HepG2 (cell line): ENCODE measurements around the gene PPFIA4. TPM values are rescaled to one million over a fixed set of nuclear protein-coding genes. Genes with fewer than 3 reads are reported as not detected.
A peak's percentile ranks its signal among the peaks of the same experiment; 100 is the strongest.

ENCODE experiments used
- ELF1 ChIP-seq: sonication (generic); formaldehyde crosslinking; IDR thresholded peaks from 2 replicates; pipeline ENCODE4 v1.4.0; 2020; ENCODE audit warnings: missing genetic modification reagents
- NCOA1 ChIP-seq: sonication (generic); formaldehyde crosslinking; IDR thresholded peaks from 2 replicates; pipeline ENCODE4 v1.9.0; 2021; ENCODE audit warnings: missing genetic modification reagents
- PTBP1 ChIP-seq: fragments of 200-400 bp; formaldehyde crosslinking; IDR thresholded peaks from 2 replicates; pipeline ENCODE4 v1.6.1; 2018; ENCODE audit warnings: low read length, low read depth; ENCODE audit not compliant: poor library complexity, severe bottlenecking
- REL ChIP-seq: sonication (generic); formaldehyde crosslinking; conservative IDR thresholded peaks from 2 replicates; pipeline ENCODE4 v1.8.0; 2022; ENCODE audit warnings: mild to moderate bottlenecking, missing genetic modification reagents, moderate library complexity
- RFX3 ChIP-seq: IDR thresholded peaks from 2 replicates; pipeline ENCODE4 v1.6.1; 2016; ENCODE audit warnings: missing biosample characterization, missing genetic modification reagents
- SPEN ChIP-seq: sonication (generic); formaldehyde crosslinking; IDR thresholded peaks from 2 replicates; pipeline ENCODE4 v1.5.1; 2020; ENCODE audit warnings: low read depth, mild to moderate bottlenecking, missing genetic modification reagents
- ZBED4 ChIP-seq: sonication (generic); formaldehyde crosslinking; IDR thresholded peaks from 2 replicates; pipeline ENCODE4 v1.4.0; 2020; ENCODE audit warnings: missing genetic modification reagents, borderline replicate concordance
- ZNF329 ChIP-seq: sonication (generic); formaldehyde crosslinking; IDR thresholded peaks from 2 replicates; pipeline ENCODE4 v1.9.0; 2021; ENCODE audit warnings: low read depth, mild to moderate bottlenecking, missing genetic modification reagents
- ZNF383 ChIP-seq: sonication (generic); formaldehyde crosslinking; IDR thresholded peaks from 2 replicates; pipeline ENCODE4 v1.4.0; 2020; ENCODE audit warnings: missing genetic modification reagents, mild to moderate bottlenecking, borderline replicate concordance
- ZNF770 ChIP-seq: sonication (generic); formaldehyde crosslinking; IDR thresholded peaks from 2 replicates; pipeline ENCODE4 v1.5.0; 2020; ENCODE audit warnings: mild to moderate bottlenecking, missing genetic modification reagents
- ZNF790 ChIP-seq: sonication (generic); formaldehyde crosslinking; IDR thresholded peaks from 2 replicates; pipeline ENCODE4 v1.8.0; 2022; ENCODE audit warnings: missing genetic modification reagents, mild to moderate bottlenecking, borderline replicate concordance
- polyA plus RNA-seq, 8 experiments: library from polyadenylated mRNA; depleted of rRNA in 3 of 8; stranded (reverse) in 7 of 8; unstranded in 1 of 8; fragments of >200 nt; fragmentation: Illumina TruSeq in 4 of 8; extraction: Trizol in 4 of 8; gene quantifications; 2 replicates each; pipeline versions ENCODE4 v1.2.1 to v1.2.3, GENCODE V29; 2011 to 2016; ENCODE audit warnings: low read depth in 4 of 8, missing spikeins in 1 of 8, mixed read lengths in 1 of 8; ENCODE audit not compliant: insufficient read depth in 1 of 8
- total RNA-seq, 5 experiments: library from RNA; depleted of rRNA; stranded (reverse); fragments of >200 nt; fragmentation: Illumina TruSeq; extraction: Trizol; gene quantifications; 2 replicates each; pipeline ENCODE4 v1.2.3, GENCODE V29; 2016; ENCODE audit warnings: low read depth in 1 of 5
- TF ChIP-seq, protein P1 (sequence below), 2 experiments: fragments of 450-650 bp in 1 of 2; sonication (generic) in 1 of 2; formaldehyde crosslinking in 1 of 2; IDR thresholded peaks; 2 replicates each; pipeline versions ENCODE4 v1.6.1 to v1.8.0; 2016 to 2022; ENCODE audit warnings: antibody characterized with exemption in 1 of 2, mild to moderate bottlenecking in 1 of 2, missing genetic modification reagents in 1 of 2

Gene PPFIA4
- total and polyA plus RNA-seq, 2 of the 13 experiments (the other 11 are each of a cell fraction or from before 2014, with no cell fraction given): 6.4 TPM; not detected in 1

DNA sequence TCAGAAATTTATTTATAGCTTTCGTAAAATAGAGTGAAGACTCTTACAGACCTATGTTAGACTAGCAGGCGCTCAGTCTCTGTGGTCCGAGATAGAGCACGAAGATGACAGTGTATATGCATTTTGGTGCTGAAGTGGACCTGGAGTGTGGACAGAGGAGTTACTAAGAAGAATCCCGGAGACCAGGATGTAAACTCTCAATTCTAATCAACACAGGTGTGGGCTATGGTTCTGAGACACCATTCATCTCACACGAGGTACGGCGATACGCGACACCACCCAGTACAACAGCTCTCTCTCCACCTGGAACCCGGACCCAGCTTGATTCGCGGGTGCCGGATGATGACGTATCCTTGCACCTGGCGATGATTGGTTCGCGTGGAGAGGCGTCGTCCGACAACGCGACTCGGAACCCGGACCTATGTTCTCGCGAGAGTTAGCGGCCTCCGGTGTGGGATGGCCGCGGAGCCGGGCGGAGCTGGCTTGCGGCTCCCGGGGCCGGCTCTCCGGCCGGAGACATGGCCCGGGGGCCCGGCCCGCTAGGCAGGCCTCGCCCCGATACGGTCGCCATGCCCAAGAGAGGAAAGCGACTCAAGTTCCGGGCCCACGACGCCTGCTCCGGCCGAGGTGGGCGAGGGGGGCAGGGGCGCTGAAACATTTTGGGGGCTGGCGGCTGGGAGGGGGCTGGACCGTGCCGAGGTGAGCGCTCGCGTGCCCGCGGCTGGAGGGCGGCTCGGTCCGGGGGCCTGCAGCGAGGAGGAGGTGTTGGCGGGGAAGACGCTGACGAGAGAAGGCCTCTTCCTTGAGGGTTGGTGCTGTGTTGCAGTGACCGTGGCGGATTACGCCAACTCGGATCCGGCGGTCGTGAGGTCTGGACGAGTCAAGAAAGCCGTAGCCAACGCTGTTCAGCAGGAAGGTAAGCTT is 19.1 kb upstream of the PPFIA4 start, which contains the start of gene TMEM183A (continued):
- TF ChIP-seq, protein P1, sequence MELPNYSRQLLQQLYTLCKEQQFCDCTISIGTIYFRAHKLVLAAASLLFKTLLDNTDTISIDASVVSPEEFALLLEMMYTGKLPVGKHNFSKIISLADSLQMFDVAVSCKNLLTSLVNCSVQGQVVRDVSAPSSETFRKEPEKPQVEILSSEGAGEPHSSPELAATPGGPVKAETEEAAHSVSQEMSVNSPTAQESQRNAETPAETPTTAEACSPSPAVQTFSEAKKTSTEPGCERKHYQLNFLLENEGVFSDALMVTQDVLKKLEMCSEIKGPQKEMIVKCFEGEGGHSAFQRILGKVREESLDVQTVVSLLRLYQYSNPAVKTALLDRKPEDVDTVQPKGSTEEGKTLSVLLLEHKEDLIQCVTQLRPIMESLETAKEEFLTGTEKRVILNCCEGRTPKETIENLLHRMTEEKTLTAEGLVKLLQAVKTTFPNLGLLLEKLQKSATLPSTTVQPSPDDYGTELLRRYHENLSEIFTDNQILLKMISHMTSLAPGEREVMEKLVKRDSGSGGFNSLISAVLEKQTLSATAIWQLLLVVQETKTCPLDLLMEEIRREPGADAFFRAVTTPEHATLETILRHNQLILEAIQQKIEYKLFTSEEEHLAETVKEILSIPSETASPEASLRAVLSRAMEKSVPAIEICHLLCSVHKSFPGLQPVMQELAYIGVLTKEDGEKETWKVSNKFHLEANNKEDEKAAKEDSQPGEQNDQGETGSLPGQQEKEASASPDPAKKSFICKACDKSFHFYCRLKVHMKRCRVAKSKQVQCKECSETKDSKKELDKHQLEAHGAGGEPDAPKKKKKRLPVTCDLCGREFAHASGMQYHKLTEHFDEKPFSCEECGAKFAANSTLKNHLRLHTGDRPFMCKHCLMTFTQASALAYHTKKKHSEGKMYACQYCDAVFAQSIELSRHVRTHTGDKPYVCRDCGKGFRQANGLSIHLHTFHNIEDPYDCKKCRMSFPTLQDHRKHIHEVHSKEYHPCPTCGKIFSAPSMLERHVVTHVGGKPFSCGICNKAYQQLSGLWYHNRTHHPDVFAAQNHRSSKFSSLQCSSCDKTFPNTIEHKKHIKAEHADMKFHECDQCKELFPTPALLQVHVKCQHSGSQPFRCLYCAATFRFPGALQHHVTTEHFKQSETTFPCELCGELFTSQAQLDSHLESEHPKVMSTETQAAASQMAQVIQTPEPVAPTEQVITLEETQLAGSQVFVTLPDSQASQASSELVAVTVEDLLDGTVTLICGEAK (IDR thresholded peaks at IDR 0.05): no peak
- TF ChIP-seq, protein P1 (CRISPR knock-in tag; IDR thresholded peaks at IDR 0.05): 0 out of 2 replicates have a peak, but pooled peaks have one; percentile 44
- no peak; the same call in 1 of the 2 replicates for TF ChIP-seq ZNF790
- TF ChIP-seq RFX3: no peak
- TF ChIP-seq ZNF383 (CRISPR knock-in tag): peak; percentile 36; the same call in 1 of the 2 replicates
- TF ChIP-seq ZNF770 (CRISPR knock-in tag): no peak
- TF ChIP-seq ZNF329 (CRISPR knock-in tag): no peak
- TF ChIP-seq ELF1 (CRISPR knock-in tag): peak; percentile 80
- TF ChIP-seq REL (CRISPR knock-in tag): no peak
- TF ChIP-seq SPEN (CRISPR knock-in tag): peak; percentile 52
- TF ChIP-seq NCOA1 (CRISPR knock-in tag): no peak
- no peak for TF ChIP-seq PTBP1
- peak; percentile 47; the same call in 1 of the 2 replicates for TF ChIP-seq ZBED4 (CRISPR knock-in tag)
